Trophoblast cell (in vitro differentiated cells and primary cell): ENCODE data around the gene KIF1A.

Experiments
- DNase-seq, 2 donors: peaks; one replicate each; pipeline ENCODE4 v3.0.0-alpha.2; 2016
- H2AFZ ChIP-seq: 2 replicates; pipeline ENCODE4 v1.6.1; 2013; ENCODE audit warnings: low read length, moderate library complexity, mild to moderate bottlenecking; ENCODE audit not compliant: insufficient read depth, poor library complexity
- H2AK5ac ChIP-seq: 2 replicates; pipeline ENCODE4 v1.6.1; 2013; ENCODE audit warnings: mild to moderate bottlenecking, low read length
- H2BK120ac ChIP-seq: 2 replicates; pipeline ENCODE4 v1.6.1; 2013; ENCODE audit warnings: low read length, mild to moderate bottlenecking, moderate library complexity; ENCODE audit not compliant: insufficient read depth, poor library complexity
- H2BK12ac ChIP-seq: 2 replicates; pipeline ENCODE4 v1.6.1; 2013; ENCODE audit warnings: mild to moderate bottlenecking, low read length, moderate library complexity
- H2BK5ac ChIP-seq: 2 replicates; pipeline ENCODE4 v1.6.1; 2013; ENCODE audit warnings: low read length, low read depth, moderate library complexity, mild to moderate bottlenecking; ENCODE audit not compliant: poor library complexity
- H3K14ac ChIP-seq: 2 replicates; pipeline ENCODE4 v1.6.1; 2013; ENCODE audit warnings: mild to moderate bottlenecking, low read length
- H3K18ac ChIP-seq: 2 replicates; pipeline ENCODE4 v1.6.1; 2013; ENCODE audit warnings: mild to moderate bottlenecking, low read length
- H3K23ac ChIP-seq: 2 replicates; pipeline ENCODE4 v1.6.1; 2013; ENCODE audit warnings: low read length
- H3K27ac ChIP-seq: 2 replicates; pipeline ENCODE4 v1.5.1; 2013; ENCODE audit warnings: low read depth, mild to moderate bottlenecking, inconsistent platforms, low read length, moderate library complexity
- H3K27me3 ChIP-seq: 2 replicates; pipeline ENCODE4 v1.6.1; 2013; ENCODE audit warnings: inconsistent platforms, mild to moderate bottlenecking, low read length, moderate library complexity; ENCODE audit not compliant: insufficient read depth
- H3K36me3 ChIP-seq, 2 experiments: 1 replicate in 1 of 2; 2 replicates in 1 of 2; pipeline ENCODE4 v1.6.1; 2013; ENCODE audit warnings: low read length in 2 of 2, mild to moderate bottlenecking in 2 of 2, moderate library complexity in 1 of 2; ENCODE audit not compliant: insufficient read depth in 2 of 2, control insufficient read depth in 1 of 2
- H3K4ac ChIP-seq: 2 replicates; pipeline ENCODE4 v1.6.1; 2013; ENCODE audit warnings: low read depth, mild to moderate bottlenecking, low read length, moderate library complexity
- H3K4me1 ChIP-seq, 2 experiments: 1 replicate in 1 of 2; 2 replicates in 1 of 2; pipeline ENCODE4 v1.6.1; 2013; ENCODE audit warnings: low read length in 2 of 2, mild to moderate bottlenecking in 2 of 2, moderate library complexity in 1 of 2; ENCODE audit not compliant: insufficient read depth in 2 of 2, control insufficient read depth in 1 of 2
- H3K4me2 ChIP-seq: 2 replicates; pipeline ENCODE4 v1.6.1; 2013; ENCODE audit warnings: inconsistent platforms, mild to moderate bottlenecking, low read length, moderate library complexity
- H3K4me3 ChIP-seq: 2 replicates; pipeline ENCODE4 v1.5.1; 2013; ENCODE audit warnings: mild to moderate bottlenecking, low read depth, low read length, inconsistent platforms
- H3K79me1 ChIP-seq: one replicate; pipeline ENCODE4 v1.6.1; 2013; ENCODE audit warnings: low read length
- H3K79me2 ChIP-seq: 2 replicates; pipeline ENCODE4 v1.6.1; 2013; ENCODE audit warnings: low read length, mild to moderate bottlenecking; ENCODE audit not compliant: control insufficient read depth, insufficient read depth, poor library complexity
- H3K9ac ChIP-seq: 2 replicates; pipeline ENCODE4 v1.6.1; 2013; ENCODE audit warnings: mild to moderate bottlenecking, low read length
- H3K9me3 ChIP-seq: 2 replicates; pipeline ENCODE4 v1.6.1; 2013; ENCODE audit warnings: low read depth, mild to moderate bottlenecking, control low read depth, inconsistent platforms, low read length; ENCODE audit not compliant: insufficient read depth
- H4K12ac ChIP-seq: 2 replicates; pipeline ENCODE4 v1.6.1; 2013; ENCODE audit warnings: low read depth, mild to moderate bottlenecking, low read length, moderate library complexity
- H4K8ac ChIP-seq: 2 replicates; pipeline ENCODE4 v1.6.1; 2013; ENCODE audit warnings: low read depth, mild to moderate bottlenecking, low read length, moderate library complexity
- H4K91ac ChIP-seq: one replicate; pipeline ENCODE4 v1.6.1; 2013; ENCODE audit warnings: low read depth, mild to moderate bottlenecking, low read length, moderate library complexity
- WGBS: extraction: QIAGEN DNeasy Blood & Tissue Kit; methylation state at CpG from one replicate; pipeline ENCODE4 v1.1.7; 2013; ENCODE audit warnings: missing lambda C conversion rate; ENCODE audit not compliant: insufficient read length, insufficient coverage; ENCODE audit errors: extremely low coverage; 5-methylcytosine and 5-hydroxymethylcytosine counted together

The KIF1A gene

GRCh38 chr2:240803191-240803590 is 16.8 kb downstream of the KIF1A start:
- H3K4me2 ChIP-seq: no peak overlapping the region
- H2BK120ac ChIP-seq: no peak overlapping the region
- H3K4me1 ChIP-seq: peaks cover 0 to 4% of the 10 kb centered on the region in 2 experiments
- WGBS: no CpG with 5 or more reads among the region's 8 CpGs
- H3K27me3 ChIP-seq: no peaks in the 10 kb centered on the region
- H2BK12ac ChIP-seq: no peak overlapping the region
- no peak overlapping the region for H3K9ac ChIP-seq
- H3K27ac ChIP-seq: no peak overlapping the region
- no peak overlapping the region for H2AK5ac ChIP-seq
- no peak overlapping the region for H3K14ac ChIP-seq
- no peaks in the 10 kb centered on the region for H3K79me2 ChIP-seq
- H2AFZ ChIP-seq: no peak overlapping the region
- no peak overlapping the region for H3K18ac ChIP-seq
- no peak overlapping the region for H4K8ac ChIP-seq
- no peak overlapping the region for H4K91ac ChIP-seq
- no peaks in the 10 kb centered on the region for H3K36me3 ChIP-seq
- H3K23ac ChIP-seq: no peak overlapping the region
- no peak overlapping the region for H3K4ac ChIP-seq
- peaks cover 2% of the 10 kb centered on the region for H3K9me3 ChIP-seq
- no peak overlapping the region for H4K12ac ChIP-seq
- no peak for DNase-seq
- no peaks in the 10 kb centered on the region for H3K79me1 ChIP-seq
- H2BK5ac ChIP-seq: no peak overlapping the region
- H3K4me3 ChIP-seq: no peak overlapping the region

GRCh38 chr2:240799033-240799820 is 20.8 kb downstream of the KIF1A start:
- no peak overlapping the region for H3K27ac ChIP-seq
- no peak overlapping the region for H2AFZ ChIP-seq
- H3K9ac ChIP-seq: no peak overlapping the region
- H3K79me2 ChIP-seq: no peaks in the 10 kb centered on the region
- no peak overlapping the region for H3K4me2 ChIP-seq
- no peaks in the 10 kb centered on the region for H3K79me1 ChIP-seq
- no peak overlapping the region for H2AK5ac ChIP-seq
- no peak for DNase-seq
- no peak overlapping the region for H3K18ac ChIP-seq
- H2BK120ac ChIP-seq: no peak overlapping the region
- no peak overlapping the region for H3K4ac ChIP-seq
- peaks cover 2% of the 10 kb centered on the region for H3K9me3 ChIP-seq
- H4K91ac ChIP-seq: no peak overlapping the region
- no peak overlapping the region for H2BK5ac ChIP-seq
- no CpG with 5 or more reads among the region's 14 CpGs for WGBS
- H3K36me3 ChIP-seq: no peaks in the 10 kb centered on the region
- H3K4me1 ChIP-seq: peaks cover 0 to 6% of the 10 kb centered on the region in 2 experiments
- H3K27me3 ChIP-seq: no peaks in the 10 kb centered on the region
- H4K12ac ChIP-seq: no peak overlapping the region
- no peak overlapping the region for H4K8ac ChIP-seq
- no peak overlapping the region for H3K4me3 ChIP-seq
- no peak overlapping the region for H3K14ac ChIP-seq
- no peak overlapping the region for H2BK12ac ChIP-seq
- H3K23ac ChIP-seq: no peak overlapping the region

GRCh38 chr2:240798327-240798905 is 21.6 kb downstream of the KIF1A start:
- H4K8ac ChIP-seq: no peak overlapping the region
- no peaks in the 10 kb centered on the region for H3K36me3 ChIP-seq
- no peak overlapping the region for H3K4me3 ChIP-seq
- H4K91ac ChIP-seq: no peak overlapping the region
- no peaks in the 10 kb centered on the region for H3K27me3 ChIP-seq
- no peak overlapping the region for H3K4ac ChIP-seq
- no peak overlapping the region for H2BK12ac ChIP-seq
- no peak overlapping the region for H3K4me2 ChIP-seq
- no peaks in the 10 kb centered on the region for H3K79me2 ChIP-seq
- no peaks in the 10 kb centered on the region for H3K79me1 ChIP-seq
- H4K12ac ChIP-seq: no peak overlapping the region
- no peak overlapping the region for H3K27ac ChIP-seq
- no CpG with 5 or more reads among the region's 17 CpGs for WGBS
- H3K14ac ChIP-seq: no peak overlapping the region
- no peak overlapping the region for H2BK5ac ChIP-seq
- peaks cover 0 to 6% of the 10 kb centered on the region in 2 experiments for H3K4me1 ChIP-seq
- no peak overlapping the region for H2BK120ac ChIP-seq
- H3K18ac ChIP-seq: no peak overlapping the region
- H3K9ac ChIP-seq: no peak overlapping the region
- no peak overlapping the region for H3K23ac ChIP-seq
- H3K9me3 ChIP-seq: peaks cover 2% of the 10 kb centered on the region
- no peak overlapping the region for H2AK5ac ChIP-seq
- no peak for DNase-seq
- no peak overlapping the region for H2AFZ ChIP-seq

GRCh38 chr2:240797914-240798313 is 22.1 kb downstream of the KIF1A start:
- Histone ChIP-seq H2BK12ac (no peak overlapping the region), H3K36me3 (no peaks in the 10 kb centered on the region), H3K79me1 (no peaks in the 10 kb centered on the region), H3K4me1 (peaks cover 0 to 6% of the 10 kb centered on the region in 2 experiments), H4K91ac (no peak overlapping the region), H2BK120ac (no peak overlapping the region), H3K4me3 (no peak overlapping the region), H3K23ac (no peak overlapping the region), H4K8ac (no peak overlapping the region), H2AK5ac (no peak overlapping the region), H3K27ac (no peak overlapping the region), H3K9ac (no peak overlapping the region), H4K12ac (no peak overlapping the region), H3K4me2 (no peak overlapping the region), H3K4ac (no peak overlapping the region), H3K79me2 (no peaks in the 10 kb centered on the region), H3K27me3 (no peaks in the 10 kb centered on the region), H3K14ac (no peak overlapping the region), H2BK5ac (no peak overlapping the region), H2AFZ (no peak overlapping the region), H3K9me3 (peaks cover 2% of the 10 kb centered on the region), H3K18ac (no peak overlapping the region)
- WGBS: no CpG with 5 or more reads among the region's 12 CpGs
- DNase-seq: no peak
